AG08396 (cell line): Measurements from ENCODE around the gene ZNF678.

ENCODE experiments used
- DNase-seq: peaks from one replicate; pipeline ENCODE4 v3.0.0; 2012; ENCODE audit warnings: low spot score, mixed read lengths

ZNF678 gene

GRCh38 chr1:227723474-227723873, 160.1 kb downstream of the ZNF678 start:
- no peak for DNase-seq

GRCh38 chr1:227725046-227725445, 161.7 kb downstream of the ZNF678 start:
- DNase-seq = no peak

GRCh38 chr1:227726318-227726717, 163.0 kb downstream of the ZNF678 start:
- no peak for DNase-seq
